SU-DHL-6 (cell line): Measurements from ENCODE around the gene POLE.

Experiments
- H2AFZ ChIP-seq: fragments of 200-600 bp; sonication (generic); 2 replicates; pipeline ENCODE4 v1.6.1; 2014; ENCODE audit warnings: low read depth, mild to moderate bottlenecking, moderate library complexity, mixed read lengths, antibody characterized with exemption, low read length; ENCODE audit not compliant: severe bottlenecking
- H3F3A ChIP-seq: fragments of 200-600 bp; shearing (Covaris generic); 2 replicates; pipeline ENCODE4 v1.6.0; 2016; ENCODE audit warnings: antibody characterized with exemption, mild to moderate bottlenecking; ENCODE audit not compliant: insufficient read depth
- H3K27ac ChIP-seq: fragments of 200-600 bp; sonication (generic); 2 replicates; pipeline ENCODE4 v1.5.1; 2016; ENCODE audit warnings: low read depth, mild to moderate bottlenecking, low read length, moderate library complexity, mixed read lengths
- H3K27me3 ChIP-seq: fragments of 200-600 bp; sonication (generic), shearing (Covaris generic); 2 replicates; pipeline ENCODE4 v1.6.0; 2014; ENCODE audit warnings: mild to moderate bottlenecking, low read length
- H3K36me3 ChIP-seq: fragments of 200-600 bp; sonication (generic); 2 replicates; pipeline ENCODE4 v1.6.1; 2014; ENCODE audit warnings: mild to moderate bottlenecking, low read length, mixed read lengths
- H3K4me2 ChIP-seq: fragments of 300-600, 200-600 bp; shearing (Covaris generic), sonication (generic); 2 replicates; pipeline ENCODE4 v1.6.0; 2014; ENCODE audit warnings: low read length, low read depth, mild to moderate bottlenecking; ENCODE audit not compliant: poor library complexity, severe bottlenecking
- H3K4me3 ChIP-seq: fragments of 200-600 bp; sonication (generic); 2 replicates; pipeline ENCODE4 v1.5.1; 2014; ENCODE audit warnings: antibody characterized with exemption, low read length, mild to moderate bottlenecking, mixed read lengths; ENCODE audit not compliant: insufficient read depth, poor library complexity, severe bottlenecking
- H3K79me2 ChIP-seq: fragments of 200-600 bp; sonication (generic); 2 replicates; pipeline ENCODE4 v1.6.1; 2014; ENCODE audit warnings: mild to moderate bottlenecking, low read length, moderate library complexity; ENCODE audit not compliant: insufficient read depth
- H3K9ac ChIP-seq: fragments of 200-600 bp; sonication (generic); 2 replicates; pipeline ENCODE4 v1.7.0; 2014; ENCODE audit warnings: mild to moderate bottlenecking, low read length
- H3K9me2 ChIP-seq: fragments of 200-600 bp; sonication (generic); replicated peaks from 2 replicates; pipeline ENCODE4 v1.6.1; 2014; ENCODE audit warnings: low read length; ENCODE audit not compliant: insufficient read depth
- H3K9me3 ChIP-seq: fragments of 200-600 bp; sonication (generic); 2 replicates; pipeline ENCODE4 v1.6.1; 2014; ENCODE audit warnings: low read length, mixed read lengths; ENCODE audit not compliant: insufficient read depth
- H4K20me1 ChIP-seq: fragments of 200-600 bp; sonication (generic); 2 replicates; pipeline ENCODE4 v1.6.1; 2014; ENCODE audit warnings: low read depth, mild to moderate bottlenecking, antibody characterized with exemption, low read length, moderate library complexity, mixed read lengths
- CTCF ChIP-seq: fragments of 200-600 bp; sonication (generic); IDR thresholded peaks from one replicate; pipeline ENCODE4 v1.5.1; 2017; ENCODE audit warnings: antibody characterized with exemption, mild to moderate bottlenecking, low read length, moderate library complexity; ENCODE audit not compliant: insufficient read depth, poor library complexity, severe bottlenecking
- EZH2phosphoT487 ChIP-seq: fragments of 200-600 bp; sonication (generic), shearing (Covaris generic); conservative IDR thresholded peaks from 2 replicates; pipeline ENCODE4 v1.6.1; 2018; ENCODE audit warnings: mild to moderate bottlenecking, antibody characterized with exemption, low read length, moderate library complexity, mixed read lengths

POLE gene

GRCh38 chr12:132631666-132632065, 55.5 kb downstream of the POLE start:
- Histone ChIP-seq H3K9me2 (no peaks in the 10 kb centered on the region), H4K20me1 (no peaks in the 10 kb centered on the region), H3K36me3 (0 out of 2 replicates have a peak, but pooled peaks cover 6% of the 10 kb centered on the region)

GRCh38 chr12:132630672-132631071, 56.5 kb downstream of the POLE start:
- no peak overlapping the region for H2AFZ ChIP-seq
- H3K4me2 ChIP-seq = no peak overlapping the region
- no peaks in the 10 kb centered on the region for H3K9me3 ChIP-seq
- no peak overlapping the region for H3K27ac ChIP-seq
- H3K4me3 ChIP-seq = no peak overlapping the region
- H3K79me2 ChIP-seq = no peaks in the 10 kb centered on the region
- no peaks in the 10 kb centered on the region for H3F3A ChIP-seq
- 0 out of 2 replicates have a peak, but pooled peaks cover 3% of the 10 kb centered on the region for H3K36me3 ChIP-seq
- H3K9ac ChIP-seq = no peak overlapping the region
- no peaks in the 10 kb centered on the region for H3K27me3 ChIP-seq
- TF ChIP-seq EZH2phosphoT487 (no peak), CTCF (no peak)
- no peaks in the 10 kb centered on the region for H4K20me1 ChIP-seq
- H3K9me2 ChIP-seq = no peaks in the 10 kb centered on the region

More at GRCh38 chr12:132631666-132632065, 55.5 kb downstream of the POLE start:
- no peak overlapping the region for H2AFZ ChIP-seq
- H3K27ac ChIP-seq = no peak overlapping the region
- H3K9me3 ChIP-seq = no peaks in the 10 kb centered on the region
- no peaks in the 10 kb centered on the region for H3K79me2 ChIP-seq
- H3K27me3 ChIP-seq = no peaks in the 10 kb centered on the region
- TF ChIP-seq CTCF = no peak
- TF ChIP-seq EZH2phosphoT487 = no peak
- H3K4me3 ChIP-seq = no peak overlapping the region
- H3K4me2 ChIP-seq = no peak overlapping the region
- no peaks in the 10 kb centered on the region for H3F3A ChIP-seq
- no peak overlapping the region for H3K9ac ChIP-seq

- Histone ChIP-seq H3F3A (no peaks in the 10 kb centered on the region), H3K36me3 (no peaks in the 10 kb centered on the region), H3K79me2 (no peaks in the 10 kb centered on the region), H3K27me3 (no peaks in the 10 kb centered on the region), H4K20me1 (no peaks in the 10 kb centered on the region), H2AFZ (no peak overlapping the region), H3K9me2 (no peaks in the 10 kb centered on the region), H3K9me3 (no peaks in the 10 kb centered on the region), H3K9ac (no peak overlapping the region), H3K4me3 (no peak overlapping the region), H3K27ac (no peak overlapping the region), H3K4me2 (no peak overlapping the region)
- TF ChIP-seq EZH2phosphoT487 (no peak), CTCF (no peak)
Observed at GRCh38 chr12:132629330-132629729, 57.8 kb downstream of the POLE start.
